Ectodermal cell (in vitro differentiated cells): ENCODE results near the gene CEP104.

Experiments used
- H3K27ac ChIP-seq: 2 replicates; pipeline ENCODE4 v1.7.0; 2013; ENCODE audit warnings: mild to moderate bottlenecking, low read depth, low read length; ENCODE audit not compliant: insufficient read depth, poor library complexity, severe bottlenecking
- H3K27me3 ChIP-seq: 2 replicates; pipeline ENCODE4 v1.7.0; 2013; ENCODE audit warnings: mild to moderate bottlenecking, low read length; ENCODE audit not compliant: insufficient read depth, control insufficient read depth, poor library complexity, severe bottlenecking
- H3K36me3 ChIP-seq: one replicate; pipeline ENCODE4 v1.7.0; 2013; ENCODE audit warnings: low read length; ENCODE audit not compliant: control insufficient read depth, insufficient read depth
- H3K4me1 ChIP-seq: one replicate; pipeline ENCODE4 v1.7.0; 2013; ENCODE audit warnings: low read length; ENCODE audit not compliant: control insufficient read depth, insufficient read depth
- H3K4me3 ChIP-seq: 2 replicates; pipeline ENCODE4 v1.7.0; 2013; ENCODE audit warnings: low read depth, low read length, control low read depth; ENCODE audit not compliant: insufficient read depth
- H3K9me3 ChIP-seq: 2 replicates; pipeline ENCODE4 v1.7.0; 2013; ENCODE audit warnings: mild to moderate bottlenecking, low read length, moderate library complexity; ENCODE audit not compliant: control insufficient read depth
- WGBS, 2 experiments: methylation state at CpG; one replicate each; pipeline ENCODE4 v1.1.7; 2013; ENCODE audit warnings: missing lambda C conversion rate in 2 of 2; 5-methylcytosine and 5-hydroxymethylcytosine counted together

The CEP104 gene

GRCh38 chr1:3827813-3828307 is 29.2 kb downstream of the CEP104 start:
- no peak overlapping the region for H3K27ac ChIP-seq
- H3K27me3 ChIP-seq, result no peaks in the 10 kb centered on the region
- H3K36me3 ChIP-seq, result peaks cover 12% of the 10 kb centered on the region
- H3K9me3 ChIP-seq, result no peaks in the 10 kb centered on the region
- 87 to 90% methylated on average over 14 of the region's 14 CpGs for WGBS, 2 experiments
- no peak overlapping the region for H3K4me3 ChIP-seq
- no peaks in the 10 kb centered on the region for H3K4me1 ChIP-seq

DNA sequence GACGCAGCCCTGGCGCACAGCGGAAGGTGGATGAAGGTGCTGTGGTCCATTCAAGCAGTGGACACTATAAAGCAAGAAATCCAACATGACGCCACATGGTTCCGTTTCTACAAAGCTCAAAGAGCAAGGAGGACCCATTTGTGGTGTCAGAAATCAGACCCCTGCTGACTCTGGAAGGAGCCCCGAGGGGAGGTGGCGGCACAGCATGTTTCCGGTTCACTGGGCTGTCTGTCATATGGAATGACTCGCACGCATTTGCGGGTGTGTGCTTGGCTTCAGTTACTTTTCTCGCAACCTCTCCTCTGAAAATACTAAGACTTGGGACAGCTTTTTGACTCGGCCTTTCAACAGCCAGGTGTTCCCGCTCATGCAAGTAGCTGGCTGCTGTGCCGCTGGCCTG is 31.7 kb downstream of the CEP104 start:
- peaks cover 12% of the 10 kb centered on the region for H3K36me3 ChIP-seq
- no peaks in the 10 kb centered on the region for H3K4me1 ChIP-seq
- no peak overlapping the region for H3K27ac ChIP-seq
- H3K9me3 ChIP-seq, result no peaks in the 10 kb centered on the region
- WGBS, 2 experiments, result 91 to 92% methylated on average over 15 of the region's 15 CpGs
- H3K4me3 ChIP-seq, result no peak overlapping the region
- H3K27me3 ChIP-seq, result no peaks in the 10 kb centered on the region

DNA sequence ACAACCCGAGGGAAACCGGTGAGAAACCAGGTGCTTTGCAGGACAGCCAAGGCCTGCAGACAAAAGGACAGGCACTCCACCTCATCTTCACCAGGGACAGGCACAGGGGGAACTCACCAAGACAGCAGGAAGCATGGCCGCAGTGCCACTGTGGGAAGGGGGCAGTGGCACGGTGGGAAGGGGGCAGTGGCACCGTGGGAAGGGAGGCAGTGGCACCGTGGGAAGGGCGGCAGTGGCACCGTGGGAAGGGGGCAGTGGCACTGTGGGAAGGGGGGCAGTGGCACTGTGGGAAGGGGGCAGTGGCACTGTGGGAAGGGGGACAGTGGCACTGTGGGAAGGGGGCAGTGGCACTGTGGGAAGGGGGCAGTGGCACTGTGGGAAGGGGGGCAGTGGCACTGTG is 32.4 kb downstream of the CEP104 start:
- Histone ChIP-seq H3K27me3 (no peaks in the 10 kb centered on the region), H3K4me3 (no peak overlapping the region), H3K27ac (no peak overlapping the region), H3K9me3 (no peaks in the 10 kb centered on the region), H3K36me3 (peaks cover 12% of the 10 kb centered on the region), H3K4me1 (no peaks in the 10 kb centered on the region)
- 88 to 89% methylated on average over 8 of the region's 8 CpGs for WGBS, 2 experiments

- 89 to 90% methylated on average over 16 of the region's 16 CpGs for WGBS, 2 experiments
- Histone ChIP-seq H3K27me3 (no peaks in the 10 kb centered on the region), H3K36me3 (peaks cover 8% of the 10 kb centered on the region), H3K4me3 (no peak overlapping the region), H3K9me3 (no peaks in the 10 kb centered on the region), H3K27ac (no peak overlapping the region), H3K4me1 (no peaks in the 10 kb centered on the region)
Observed at GRCh38 chr1:3822421-3822820, 34.6 kb downstream of the CEP104 start.

- no peak overlapping the region for H3K4me3 ChIP-seq
- no peaks in the 10 kb centered on the region for H3K27me3 ChIP-seq
- H3K9me3 ChIP-seq, result no peaks in the 10 kb centered on the region
- no peaks in the 10 kb centered on the region for H3K4me1 ChIP-seq
- peaks cover 8% of the 10 kb centered on the region for H3K36me3 ChIP-seq
- 90 to 91% methylated on average over 15 of the region's 15 CpGs for WGBS, 2 experiments
- H3K27ac ChIP-seq, result no peak overlapping the region
Observed at GRCh38 chr1:3821908-3822307, 35.1 kb downstream of the CEP104 start.

- WGBS, 2 experiments, result 92% methylated on average over 13 of the region's 13 CpGs
- Histone ChIP-seq H3K27ac (no peak overlapping the region), H3K4me1 (no peaks in the 10 kb centered on the region), H3K27me3 (no peaks in the 10 kb centered on the region), H3K9me3 (no peaks in the 10 kb centered on the region), H3K36me3 (peaks cover 4% of the 10 kb centered on the region), H3K4me3 (no peak overlapping the region)
Observed at GRCh38 chr1:3821447-3821846, 35.6 kb downstream of the CEP104 start.

- Histone ChIP-seq H3K27ac (no peak overlapping the region), H3K4me1 (no peaks in the 10 kb centered on the region), H3K4me3 (no peak overlapping the region), H3K27me3 (no peaks in the 10 kb centered on the region), H3K36me3 (peaks cover 3% of the 10 kb centered on the region), H3K9me3 (no peaks in the 10 kb centered on the region)
- 92% methylated on average over 6 of the region's 6 CpGs for WGBS, 2 experiments
Observed at GRCh38 chr1:3821004-3821403, 36.0 kb downstream of the CEP104 start.

GRCh38 chr1:3820316-3820715 is 36.7 kb downstream of the CEP104 start:
- Histone ChIP-seq H3K9me3 (no peaks in the 10 kb centered on the region), H3K4me3 (no peak overlapping the region), H3K36me3 (no peaks in the 10 kb centered on the region), H3K27me3 (no peaks in the 10 kb centered on the region), H3K27ac (no peak overlapping the region), H3K4me1 (no peaks in the 10 kb centered on the region)
- WGBS, 2 experiments, result 94 to 96% methylated on average over 8 of the region's 8 CpGs

GRCh38 chr1:3819771-3820200 is 37.2 kb downstream of the CEP104 start:
- WGBS, 2 experiments, result 83 to 89% methylated on average over 10 of the region's 10 CpGs
- no peaks in the 10 kb centered on the region for H3K4me1 ChIP-seq
- H3K27me3 ChIP-seq, result no peaks in the 10 kb centered on the region
- no peaks in the 10 kb centered on the region for H3K36me3 ChIP-seq
- H3K4me3 ChIP-seq, result no peak overlapping the region
- H3K27ac ChIP-seq, result no peak overlapping the region
- no peaks in the 10 kb centered on the region for H3K9me3 ChIP-seq

DNA sequence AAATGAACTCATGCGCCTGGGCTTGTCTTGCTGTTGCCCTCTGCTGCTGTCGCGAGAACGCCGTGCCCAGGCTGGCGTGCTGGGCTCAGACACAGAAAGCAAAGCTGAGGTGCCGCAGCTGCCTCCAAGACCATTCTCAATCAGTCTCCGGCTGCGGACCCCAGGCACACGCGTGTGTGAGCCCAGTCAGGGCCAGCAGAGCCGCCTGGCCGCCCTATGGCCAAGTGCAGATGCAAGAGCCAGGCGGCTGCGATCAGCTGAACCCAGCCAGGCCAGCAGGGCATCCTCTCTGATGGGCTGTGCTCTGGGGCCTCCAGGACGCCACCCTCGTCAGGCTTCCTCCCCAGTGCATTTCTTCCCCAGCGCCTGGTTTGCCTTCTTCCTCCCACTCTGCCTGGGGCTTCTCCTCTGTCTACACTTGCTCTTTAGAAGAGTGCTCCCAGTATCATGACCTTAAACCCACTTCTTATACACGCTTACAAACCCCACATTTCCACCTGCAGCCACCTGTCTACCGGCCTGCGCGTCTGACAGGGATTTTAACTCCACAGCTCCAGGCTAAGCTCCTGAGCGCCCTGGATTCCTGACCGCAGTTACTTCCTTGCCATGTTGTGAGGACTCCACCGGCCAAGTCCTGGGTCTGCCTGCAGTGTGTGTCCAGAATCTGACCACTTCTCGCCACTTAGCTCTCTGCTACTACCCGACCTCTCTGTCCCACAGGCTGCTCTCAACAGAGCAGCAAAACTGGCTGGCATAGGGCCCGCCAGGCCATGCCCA is 39.0 kb downstream of the CEP104 start:
- H3K4me3 ChIP-seq, result no peak overlapping the region
- no peak overlapping the region for H3K27ac ChIP-seq
- no peaks in the 10 kb centered on the region for H3K36me3 ChIP-seq
- 92 to 93% methylated on average over 28 of the region's 28 CpGs for WGBS, 2 experiments
- H3K4me1 ChIP-seq, result no peaks in the 10 kb centered on the region
- H3K27me3 ChIP-seq, result no peaks in the 10 kb centered on the region
- H3K9me3 ChIP-seq, result no peaks in the 10 kb centered on the region
